GM19240 (cell line): Measurements from ENCODE around the gene PRR19.

Experiments
- DNase-seq: peaks from one replicate; pipeline ENCODE4 v3.0.0; 2011; ENCODE audit warnings: low spot score; ENCODE audit not compliant: insufficient read length

The PRR19 gene

DNA sequence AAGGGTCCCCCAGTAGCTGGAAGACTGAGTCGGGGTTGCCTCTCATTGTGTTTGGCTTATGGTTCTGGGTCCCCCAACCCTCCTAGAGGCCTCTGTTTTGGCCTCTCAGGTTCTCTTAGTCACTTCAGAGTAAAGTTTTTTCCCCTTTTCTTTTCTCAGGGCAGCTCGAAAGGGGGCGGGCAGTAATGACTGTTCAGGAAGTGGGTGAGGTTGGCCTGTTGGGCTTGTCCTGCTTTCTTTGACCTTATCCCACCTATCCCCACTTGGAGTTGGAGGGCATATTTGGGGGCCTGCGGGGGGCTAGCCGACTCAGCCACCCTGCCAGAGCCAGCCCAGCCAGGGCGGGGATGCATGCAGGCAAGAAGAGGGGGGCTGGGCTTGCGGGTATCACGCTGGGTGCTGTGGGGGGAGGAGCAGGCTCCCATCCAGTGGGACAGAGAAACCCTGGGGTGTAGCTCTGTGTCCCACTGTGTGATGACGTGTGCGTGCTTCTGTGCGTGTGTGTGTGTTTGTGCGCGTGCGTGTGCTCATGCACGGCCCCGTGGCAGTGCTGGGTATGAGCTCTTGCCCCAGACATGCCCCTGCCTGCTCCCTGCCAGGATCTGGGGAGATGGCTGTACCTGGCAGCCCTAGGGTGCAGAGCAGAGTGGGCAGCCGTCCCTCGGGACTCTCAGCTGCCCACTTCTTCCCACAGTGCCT, 31.4 kb upstream of the PRR19 start:
- peak; percentile 58 for DNase-seq

DNA sequence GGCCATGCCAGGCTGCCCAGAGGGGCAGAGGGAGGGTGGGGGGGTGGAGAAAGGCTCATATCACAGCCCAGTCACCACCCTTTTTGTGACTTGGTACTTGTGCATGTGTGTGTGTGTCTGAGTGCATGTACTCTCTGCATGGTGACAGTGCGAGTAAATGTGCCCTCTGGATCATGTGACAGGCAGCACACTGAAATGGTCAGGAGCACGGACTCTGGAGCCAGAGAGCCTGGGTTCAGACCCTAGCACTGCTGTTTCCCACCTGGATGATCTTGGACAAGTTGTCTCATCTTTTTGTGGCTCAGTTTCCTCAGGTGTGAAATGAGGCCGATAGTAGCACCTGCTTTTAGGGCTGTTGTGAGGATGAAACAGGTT, 30.9 kb upstream of the PRR19 start:
- DNase-seq: no peak

- DNase-seq: no peak
These were observed 29.9 kb upstream of the PRR19 start for GRCh38 chr19:42271861-42272534.

GRCh38 chr19:42272535-42272897, 29.4 kb upstream of the PRR19 start:
- no peak for DNase-seq

DNA sequence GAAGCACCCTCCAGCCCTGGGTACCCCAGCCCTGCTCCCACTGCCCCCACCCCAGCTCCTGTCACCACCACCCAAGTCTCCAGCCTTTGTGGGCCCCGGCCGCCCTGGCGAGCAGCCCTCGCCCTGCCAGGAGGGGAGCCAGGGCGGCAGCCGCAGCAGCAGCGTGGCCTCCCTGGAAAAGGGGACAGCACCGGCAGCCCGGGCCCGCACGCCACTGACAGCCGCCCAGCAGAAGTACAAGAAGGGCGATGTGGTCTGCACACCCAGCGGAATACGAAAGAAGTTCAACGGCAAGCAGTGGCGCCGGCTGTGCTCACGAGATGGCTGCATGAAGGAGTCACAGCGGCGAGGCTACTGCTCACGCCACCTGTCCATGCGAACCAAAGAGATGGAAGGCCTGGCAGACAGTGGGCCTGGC, 28.9 kb upstream of the PRR19 start:
- no peak for DNase-seq

DNA sequence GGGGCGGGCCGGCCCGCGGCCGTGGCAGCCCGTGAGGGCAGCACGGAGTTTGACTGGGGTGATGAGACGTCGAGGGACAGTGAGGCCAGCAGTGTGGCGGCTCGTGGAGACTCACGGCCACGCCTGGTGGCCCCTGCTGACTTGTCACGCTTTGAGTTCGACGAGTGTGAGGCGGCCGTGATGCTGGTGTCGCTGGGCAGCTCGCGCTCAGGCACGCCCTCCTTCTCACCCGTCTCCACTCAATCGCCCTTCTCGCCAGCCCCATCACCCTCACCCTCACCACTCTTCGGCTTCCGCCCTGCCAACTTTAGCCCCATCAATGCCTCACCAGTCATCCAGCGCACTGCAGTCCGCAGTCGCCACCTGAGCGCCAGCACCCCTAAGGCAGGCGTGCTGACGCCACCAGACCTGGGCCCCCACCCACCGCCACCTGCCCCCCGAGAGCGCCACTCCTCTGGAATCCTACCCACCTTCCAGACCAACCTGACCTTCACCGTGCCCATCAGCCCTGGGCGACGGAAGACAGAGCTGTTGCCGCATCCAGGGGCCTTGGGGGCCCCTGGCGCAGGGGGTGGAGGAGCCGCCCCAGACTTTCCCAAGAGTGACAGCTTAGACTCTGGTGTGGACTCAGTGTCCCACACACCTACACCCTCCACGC, 28.4 kb upstream of the PRR19 start:
- DNase-seq: no peak

GRCh38 chr19:42274065-42274682, 27.8 kb upstream of the PRR19 start:
- DNase-seq: no peak

DNA sequence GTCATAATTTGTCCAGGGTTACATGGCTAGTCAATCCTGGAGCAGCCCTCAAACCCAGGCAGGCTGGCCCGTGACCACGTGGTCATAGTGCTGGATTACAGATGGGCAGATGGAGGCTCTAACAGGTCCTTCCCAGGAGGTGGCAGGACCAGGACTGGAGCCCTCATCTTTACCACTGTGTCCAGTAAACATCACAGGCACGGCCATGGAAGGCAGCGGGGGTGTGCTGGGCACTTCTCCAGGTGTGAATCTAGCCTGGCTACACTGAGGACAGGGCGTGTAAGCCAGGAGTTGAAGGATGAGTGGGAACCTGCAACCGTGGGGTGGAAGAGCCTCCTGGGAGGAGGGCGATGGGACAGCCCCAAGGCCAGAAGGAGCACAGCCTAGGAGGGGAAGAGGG, 26.8 kb upstream of the PRR19 start:
- no peak for DNase-seq

- DNase-seq: no peak
These were observed 26.4 kb upstream of the PRR19 start for GRCh38 chr19:42275517-42275916.

- DNase-seq: no peak
These were observed 25.6 kb upstream of the PRR19 start for GRCh38 chr19:42276284-42276683.

DNA sequence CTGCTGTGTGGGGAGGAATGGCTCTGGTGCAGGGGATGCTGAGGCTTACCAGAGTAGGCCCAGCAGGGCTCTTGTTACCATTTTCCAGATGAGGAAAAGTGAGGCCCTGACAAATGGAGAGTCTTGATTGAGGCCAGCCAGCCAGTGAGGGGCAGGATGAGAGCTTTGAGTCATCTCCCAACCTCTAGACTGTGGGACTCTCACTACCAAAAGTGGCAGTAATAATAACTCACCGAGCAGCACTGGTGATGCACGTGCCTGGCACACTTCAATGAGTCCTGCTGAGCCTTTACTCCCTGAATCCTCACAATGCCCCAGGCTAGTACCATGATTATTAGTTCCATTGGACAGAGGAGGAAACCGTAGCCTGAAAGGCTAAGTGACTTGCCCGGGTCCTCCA, 25.1 kb upstream of the PRR19 start:
- DNase-seq: no peak

DNA sequence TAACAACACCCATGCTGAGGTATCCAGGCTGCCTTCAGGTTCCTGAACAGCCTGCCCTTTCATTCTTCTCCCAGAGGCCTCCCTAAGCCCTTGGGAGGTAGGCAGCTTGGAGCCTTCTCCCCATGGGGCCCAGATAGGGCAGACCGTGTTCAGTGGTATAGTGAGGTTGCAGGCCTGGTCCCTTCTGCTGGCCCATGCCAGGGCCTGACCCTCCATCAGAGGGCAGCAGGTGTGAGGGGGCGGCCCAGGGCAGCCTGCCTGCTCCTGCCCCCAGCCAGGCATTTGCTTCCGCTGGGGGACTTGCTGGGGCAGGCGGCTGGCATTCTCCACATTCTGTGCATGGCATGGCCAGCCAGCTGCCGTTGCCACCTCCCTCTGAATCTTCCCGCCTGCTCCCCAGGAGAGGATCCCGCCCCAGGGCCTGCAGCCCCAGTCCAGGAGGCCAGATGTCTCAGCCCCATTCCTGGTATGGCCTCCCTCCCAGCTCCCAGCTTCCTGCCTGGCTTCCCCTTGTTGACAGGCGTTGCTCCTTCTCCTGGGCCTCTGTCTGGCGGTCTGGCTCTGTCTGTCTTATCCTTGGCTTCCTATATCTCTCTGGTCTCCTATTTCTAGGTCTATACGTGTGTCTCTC, 24.0 kb upstream of the PRR19 start:
- no peak for DNase-seq

- DNase-seq: no peak
These were observed 23.3 kb upstream of the PRR19 start for GRCh38 chr19:42278452-42279154.

DNA sequence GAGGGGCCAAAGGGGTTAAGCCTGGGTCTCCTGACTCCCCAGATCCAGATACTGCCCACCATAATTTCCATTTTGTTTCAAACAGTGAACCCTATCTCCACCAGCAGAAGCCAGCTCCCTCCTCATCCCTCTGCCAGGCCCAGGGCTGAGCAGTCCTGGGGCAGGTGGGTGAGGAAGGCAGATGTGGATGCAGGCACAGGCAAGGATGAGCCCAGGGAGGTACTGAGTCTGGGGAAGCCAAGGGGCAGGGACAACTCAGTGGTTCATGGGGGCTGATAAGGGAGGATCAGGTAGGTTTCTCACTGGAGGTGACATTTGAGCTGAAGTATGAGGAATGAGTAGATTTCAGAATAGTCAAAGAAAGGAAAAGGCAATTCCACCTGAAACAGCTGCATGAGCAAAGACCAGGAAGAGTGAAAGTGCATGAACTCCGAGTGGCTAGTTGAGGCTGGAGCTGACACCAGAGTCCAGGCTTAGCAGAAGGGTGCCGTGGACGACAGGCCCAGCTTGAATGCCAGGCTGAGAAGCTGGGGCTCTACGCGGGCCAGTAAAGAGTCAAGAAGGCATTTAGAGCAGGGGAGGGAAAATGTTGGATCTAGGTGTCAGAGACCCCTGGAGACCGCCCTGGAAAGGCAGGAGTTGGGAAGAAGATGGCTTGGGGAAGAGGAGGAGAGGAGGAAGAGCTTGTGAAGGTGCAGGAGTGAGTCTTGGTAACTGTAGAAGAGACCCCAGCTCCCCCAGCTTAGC, 22.6 kb upstream of the PRR19 start:
- no peak for DNase-seq

DNA sequence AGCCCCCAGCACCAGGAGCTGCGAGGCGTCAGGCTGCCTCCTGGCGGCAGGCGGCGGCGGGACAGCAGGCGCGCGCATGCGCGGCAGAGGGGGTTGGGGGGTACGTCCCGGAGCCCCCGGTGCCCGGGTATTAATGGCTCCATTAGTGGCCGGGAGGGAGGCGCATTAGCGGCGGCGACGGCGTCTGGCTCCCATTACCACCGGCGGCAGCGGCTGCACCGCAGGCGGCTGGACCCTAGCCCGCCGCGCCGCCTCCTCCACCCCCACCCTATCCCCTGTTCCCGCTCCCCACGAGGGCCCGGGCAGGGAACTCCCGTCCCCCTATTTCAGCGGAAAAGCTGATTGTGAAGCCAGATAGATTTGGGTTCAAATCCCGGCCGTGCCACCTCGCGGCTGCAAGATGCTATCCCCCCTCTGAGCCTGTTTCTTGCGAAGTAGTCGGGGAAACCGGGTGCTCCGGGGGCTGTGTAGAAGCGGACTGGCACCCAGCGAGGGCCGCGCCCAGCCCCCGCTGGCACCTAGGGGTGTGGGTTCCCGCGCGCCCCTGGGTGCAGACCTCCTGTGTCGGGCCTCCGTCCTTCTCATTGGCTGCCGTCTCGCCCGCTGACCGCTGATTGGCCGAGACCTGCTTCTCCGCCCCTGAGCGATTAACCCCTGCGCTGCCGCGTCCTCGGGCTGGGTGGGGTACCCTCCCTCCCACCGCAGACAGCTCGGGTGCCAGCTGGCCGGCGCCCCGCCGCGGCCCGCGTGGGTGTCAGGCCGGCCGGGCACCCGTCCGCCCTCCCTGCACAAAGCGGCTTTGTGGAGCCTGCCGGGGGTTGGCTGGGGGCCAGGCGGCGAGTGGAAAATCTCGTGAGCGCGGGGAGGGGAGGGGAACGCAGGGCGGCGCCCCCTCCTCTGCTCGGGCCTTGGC, 21.8 kb upstream of the PRR19 start:
- peak; percentile 98 for DNase-seq

- DNase-seq: no peak
These were observed 21.2 kb upstream of the PRR19 start for GRCh38 chr19:42280815-42281145.

DNA sequence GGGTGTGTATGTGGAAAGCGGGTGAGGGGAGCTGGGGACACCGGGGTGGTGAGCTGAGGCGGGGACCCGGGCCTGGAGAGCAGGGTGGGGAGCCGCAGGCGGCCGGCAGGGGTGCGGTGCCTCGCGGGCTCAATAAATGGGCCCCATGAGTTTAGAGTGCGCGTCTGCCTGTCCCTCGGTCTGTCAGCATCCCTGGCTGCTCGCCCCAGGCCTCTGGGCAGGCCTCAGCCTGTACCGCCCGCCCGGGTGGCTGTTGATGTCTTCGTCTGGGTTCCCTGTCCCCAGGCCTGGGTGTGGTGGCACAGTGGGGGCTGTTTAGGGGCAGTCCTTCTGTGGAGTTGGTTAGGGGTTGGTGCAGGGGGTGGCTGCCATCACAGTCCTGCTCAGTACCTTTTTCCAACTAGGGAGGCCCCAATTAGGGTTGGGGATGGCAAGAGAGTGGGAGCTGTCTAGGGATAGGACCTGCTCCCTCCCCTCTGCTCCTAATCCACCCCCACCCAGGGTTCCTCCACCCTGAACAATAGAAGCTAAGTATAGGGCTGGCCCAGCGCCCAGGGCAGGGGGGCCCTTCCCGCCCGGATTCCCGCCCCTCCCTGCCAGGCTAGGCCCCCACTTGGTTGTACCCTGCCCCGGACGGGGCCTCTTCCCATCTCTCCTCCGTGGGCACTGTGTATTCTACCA, 20.6 kb upstream of the PRR19 start:
- no peak for DNase-seq

GRCh38 chr19:42281827-42282762, 19.8 kb upstream of the PRR19 start:
- DNase-seq: no peak
